MG63 (cell line): ENCODE data around the gene PRUNE2. TPM values are rescaled to one million over a fixed set of nuclear protein-coding genes. Genes with fewer than 3 reads are reported as not detected.
"Not testable (repeated sequence)": the region's sequence is repeated elsewhere in the genome, so short reads cannot be mapped to it uniquely, and the experiment has no call there.

Experiments
- DNase-seq: peaks from one replicate; pipeline ENCODE4 v3.0.0-alpha.2; 2020
- H3K27me3 ChIP-seq: fragments of 250-450 bp; sonication (Bioruptor Pico); 2 replicates; pipeline ENCODE4 v1.5.1; 2020; ENCODE audit warnings: mild to moderate bottlenecking, moderate library complexity
- H3K36me3 ChIP-seq: fragments of 250-450 bp; sonication (Bioruptor Pico); 2 replicates; pipeline ENCODE4 v1.5.1; 2020; ENCODE audit warnings: mild to moderate bottlenecking, moderate library complexity
- H3K4me3 ChIP-seq: fragments of 250-450 bp; sonication (Bioruptor Pico); 2 replicates; pipeline ENCODE4 v1.5.1; 2020; ENCODE audit warnings: mild to moderate bottlenecking, moderate library complexity
- H3K9me3 ChIP-seq: fragments of 250-450 bp; sonication (Bioruptor Pico); 2 replicates; pipeline ENCODE4 v1.5.1; 2020; ENCODE audit warnings: mild to moderate bottlenecking, moderate library complexity
- total RNA-seq: library from RNA; depleted of rRNA; stranded (reverse); fragments of >200 nt; shearing (Covaris generic); gene quantifications from 2 replicates; pipeline ENCODE4 v1.2.3, GENCODE V29; 2014; ENCODE audit warnings: low replicate concordance

The PRUNE2 gene
- total RNA-seq, 1 experiment from 2014 or later: 2.7 TPM

GRCh38 chr9:76793784-76794431 is 112.0 kb downstream of the PRUNE2 start:
- no peak overlapping the region for H3K4me3 ChIP-seq
- no peaks in the 10 kb centered on the region for H3K36me3 ChIP-seq
- H3K27me3 ChIP-seq: no peaks in the 10 kb centered on the region
- DNase-seq: no peak
- H3K9me3 ChIP-seq: no peaks in the 10 kb centered on the region

- no peak for DNase-seq
- Histone ChIP-seq H3K9me3 (no peaks in the 10 kb centered on the region), H3K27me3 (no peaks in the 10 kb centered on the region), H3K36me3 (no peaks in the 10 kb centered on the region), H3K4me3 (no peak overlapping the region)
Observed at GRCh38 chr9:76789840-76790239, 116.1 kb downstream of the PRUNE2 start.

DNA sequence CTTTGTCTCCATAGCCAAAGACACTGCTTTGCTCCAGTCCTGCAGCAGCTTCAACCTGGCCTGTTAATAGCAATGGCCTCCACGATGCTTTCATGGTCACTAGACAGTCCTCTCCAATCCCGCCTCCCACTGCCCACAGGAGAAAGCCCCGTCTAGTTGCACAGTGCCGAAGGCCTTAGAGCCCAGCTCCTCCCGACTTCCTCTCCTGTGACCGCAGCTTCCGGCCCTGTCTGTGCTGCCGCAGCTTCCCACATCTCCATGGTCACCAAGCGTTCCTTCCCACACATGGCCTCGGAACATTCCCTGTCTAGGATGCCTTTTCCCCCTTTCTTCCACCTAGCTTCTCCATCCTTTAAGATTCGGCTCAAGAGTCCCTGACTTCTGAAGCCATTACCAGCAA is 118.2 kb downstream of the PRUNE2 start:
- Histone ChIP-seq H3K27me3 (no peaks in the 10 kb centered on the region), H3K4me3 (no peak overlapping the region), H3K9me3 (no peaks in the 10 kb centered on the region), H3K36me3 (no peaks in the 10 kb centered on the region)
- no peak for DNase-seq

DNA sequence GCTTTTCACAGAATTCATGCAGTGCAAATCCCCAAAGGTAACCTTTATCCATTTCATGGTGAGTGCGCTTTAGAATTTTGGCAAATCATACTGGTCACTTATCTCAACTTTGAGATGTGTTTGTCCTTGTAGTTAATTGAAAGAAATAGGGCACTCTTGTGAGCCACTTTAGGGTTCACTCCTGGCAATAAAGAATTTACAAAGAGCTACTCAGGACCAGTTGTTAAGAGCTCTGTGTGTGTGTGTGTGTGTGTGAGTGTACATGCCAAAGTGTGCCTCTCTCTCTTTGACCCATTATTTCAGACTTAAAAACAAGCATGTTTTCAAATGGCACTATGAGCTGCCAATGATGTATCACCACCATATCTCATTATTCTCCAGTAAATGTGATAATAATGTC is 120.4 kb downstream of the PRUNE2 start:
- H3K27me3 ChIP-seq: no peaks in the 10 kb centered on the region
- H3K36me3 ChIP-seq: no peaks in the 10 kb centered on the region
- no peak for DNase-seq
- no peak overlapping the region for H3K4me3 ChIP-seq
- no peaks in the 10 kb centered on the region for H3K9me3 ChIP-seq

DNA sequence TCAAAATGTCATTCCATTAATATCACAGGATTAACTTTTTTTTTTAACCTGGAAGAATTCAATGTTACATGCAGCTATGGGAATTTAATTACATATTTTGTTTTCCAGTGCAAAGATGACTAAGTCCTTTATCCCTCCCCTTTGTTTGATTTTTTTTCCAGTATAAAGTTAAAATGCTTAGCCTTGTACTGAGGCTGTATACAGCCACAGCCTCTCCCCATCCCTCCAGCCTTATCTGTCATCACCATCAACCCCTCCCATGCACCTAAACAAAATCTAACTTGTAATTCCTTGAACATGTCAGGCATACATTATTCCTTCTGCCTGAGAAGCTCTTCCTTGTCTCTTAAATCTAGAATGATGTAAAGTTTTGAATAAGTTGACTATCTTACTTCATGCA is 121.0 kb downstream of the PRUNE2 start:
- Histone ChIP-seq H3K36me3 (no peaks in the 10 kb centered on the region), H3K27me3 (no peaks in the 10 kb centered on the region)
- DNase-seq: no peak

GRCh38 chr9:76772686-76773445 is 133.0 kb downstream of the PRUNE2 start:
- H3K27me3 ChIP-seq: no peaks in the 10 kb centered on the region
- no peak for DNase-seq
- H3K36me3 ChIP-seq: no peaks in the 10 kb centered on the region
- no peak overlapping the region for H3K4me3 ChIP-seq
- no peaks in the 10 kb centered on the region for H3K9me3 ChIP-seq

More for the DNA sequence above, 121.0 kb downstream of the PRUNE2 start:
- H3K4me3 ChIP-seq: no peak overlapping the region
- no peaks in the 10 kb centered on the region for H3K9me3 ChIP-seq

- no peaks in the 10 kb centered on the region for H3K9me3 ChIP-seq
- no peak overlapping the region for H3K4me3 ChIP-seq
- H3K36me3 ChIP-seq: no peaks in the 10 kb centered on the region
- no peaks in the 10 kb centered on the region for H3K27me3 ChIP-seq
- no peak for DNase-seq
Observed at GRCh38 chr9:76766126-76766525, 139.8 kb downstream of the PRUNE2 start.

DNA sequence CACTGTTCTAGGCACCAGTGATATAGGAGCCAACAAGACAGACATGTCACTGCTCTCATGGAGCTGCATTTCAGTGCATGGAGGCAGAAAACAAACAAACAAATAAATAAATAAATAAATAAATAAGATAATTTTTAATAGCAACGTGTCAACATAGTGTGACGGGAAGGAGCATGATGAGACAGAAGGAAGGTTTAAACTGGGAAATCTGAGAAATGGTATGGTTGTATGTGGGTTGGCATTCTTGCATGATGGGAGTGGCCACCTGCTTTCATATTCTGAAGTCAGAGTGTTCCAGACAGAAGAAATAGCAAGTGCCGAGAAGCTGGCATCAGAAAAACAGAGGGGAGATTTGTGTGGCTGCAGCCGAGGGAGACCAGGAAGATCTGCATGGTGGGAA is 141.8 kb downstream of the PRUNE2 start, which contains the start of gene PCA3:
Gene PCA3, plus strand, starts transcription at position 301 of the 400 bp plus-strand sequence.
- H3K36me3 ChIP-seq: no peaks in the 10 kb centered on the region
- H3K9me3 ChIP-seq: no peaks in the 10 kb centered on the region
- no peak within 1 kb of the TSS for H3K4me3 ChIP-seq
- DNase-seq: no peak
- no peaks in the 10 kb centered on the region for H3K27me3 ChIP-seq

DNA sequence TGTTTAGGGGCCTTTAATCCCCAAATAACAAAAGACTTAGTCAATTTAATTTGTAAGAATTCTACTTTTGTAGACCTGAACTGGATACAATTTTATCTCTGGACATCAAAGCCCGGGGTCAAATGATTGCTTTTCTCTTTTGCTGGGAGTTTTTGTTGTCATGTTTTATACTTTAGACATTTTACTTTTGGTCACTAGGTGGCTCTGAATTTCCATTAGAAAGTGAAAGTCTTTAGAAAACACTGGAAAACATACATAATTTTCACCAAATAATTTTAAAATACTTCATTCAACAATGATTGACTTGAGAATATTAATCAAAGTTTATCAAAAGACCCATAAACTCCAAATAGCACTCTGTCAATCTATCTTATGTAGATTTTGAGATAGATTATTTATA is 144.5 kb downstream of the PRUNE2 start:
- DNase-seq: no peak
- no peaks in the 10 kb centered on the region for H3K27me3 ChIP-seq
- H3K9me3 ChIP-seq: no peaks in the 10 kb centered on the region
- no peaks in the 10 kb centered on the region for H3K36me3 ChIP-seq
- H3K4me3 ChIP-seq: no peak overlapping the region

GRCh38 chr9:76759732-76760131 is 146.2 kb downstream of the PRUNE2 start:
- no peak overlapping the region for H3K4me3 ChIP-seq
- no peaks in the 10 kb centered on the region for H3K27me3 ChIP-seq
- no peak for DNase-seq
- H3K9me3 ChIP-seq: no peaks in the 10 kb centered on the region
- H3K36me3 ChIP-seq: no peaks in the 10 kb centered on the region

- Histone ChIP-seq H3K9me3 (no peaks in the 10 kb centered on the region), H3K4me3 (no peak overlapping the region), H3K27me3 (no peaks in the 10 kb centered on the region), H3K36me3 (no peaks in the 10 kb centered on the region)
- DNase-seq: no peak
Observed at GRCh38 chr9:76758476-76758875, 147.4 kb downstream of the PRUNE2 start.

DNA sequence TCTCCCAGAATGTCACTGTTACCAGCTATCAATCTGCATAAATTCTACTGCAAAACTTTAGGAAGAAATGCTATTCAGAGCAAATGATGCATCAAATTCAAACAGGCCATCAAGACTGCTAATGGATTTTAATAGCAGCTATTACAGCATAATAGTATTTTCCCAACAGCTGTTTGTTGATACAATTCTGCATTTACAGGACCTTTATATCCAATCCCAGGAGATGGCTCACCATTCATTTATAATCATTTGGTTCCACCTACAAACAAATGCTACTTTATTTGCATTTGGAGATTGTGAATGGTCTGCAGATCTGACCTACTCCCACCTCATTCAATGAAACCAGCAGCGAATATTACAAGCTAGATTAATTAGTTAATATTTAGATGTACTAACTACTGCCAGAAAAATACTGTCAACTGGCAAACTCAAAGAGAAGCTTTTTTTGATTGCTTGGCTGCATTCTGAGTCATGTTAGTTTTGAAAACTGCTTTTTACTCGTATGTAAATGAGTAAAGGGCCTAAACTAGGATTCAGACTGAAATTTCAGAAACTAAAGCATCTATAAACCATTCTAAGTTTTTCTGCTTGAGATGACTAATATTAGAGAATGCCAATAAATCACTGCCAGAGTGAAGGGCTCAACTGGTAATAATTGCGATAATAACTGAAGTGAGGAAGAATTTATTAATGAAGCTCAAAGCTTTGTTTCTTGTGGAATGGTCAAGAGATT is 148.8 kb downstream of the PRUNE2 start:
- H3K27me3 ChIP-seq: no peaks in the 10 kb centered on the region
- DNase-seq: no peak

DNA sequence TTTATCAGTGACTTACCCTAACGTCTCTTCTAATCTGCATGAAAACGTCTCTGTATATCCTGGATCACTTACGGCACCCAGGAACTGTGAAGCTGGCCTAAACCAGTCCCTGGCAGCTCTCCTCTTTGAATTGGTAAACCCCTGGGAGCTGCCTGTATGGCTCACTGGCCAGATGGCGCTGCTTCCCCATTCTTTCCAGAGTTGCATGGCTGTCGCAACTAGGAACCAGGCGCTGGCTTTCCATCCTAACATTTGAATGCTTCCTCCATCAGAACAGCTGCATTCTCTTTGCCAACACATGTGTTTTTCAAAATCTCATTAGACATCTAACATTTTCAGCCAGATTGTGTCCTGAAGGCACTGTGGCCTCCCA is 149.7 kb downstream of the PRUNE2 start:
- no peak for DNase-seq
- Histone ChIP-seq H3K9me3 (no peaks in the 10 kb centered on the region), H3K36me3 (no peaks in the 10 kb centered on the region), H3K27me3 (no peaks in the 10 kb centered on the region), H3K4me3 (no peak overlapping the region)

More for the DNA sequence above, 148.8 kb downstream of the PRUNE2 start:
- no peak overlapping the region for H3K4me3 ChIP-seq
- H3K9me3 ChIP-seq: no peaks in the 10 kb centered on the region
- H3K36me3 ChIP-seq: no peaks in the 10 kb centered on the region

GRCh38 chr9:76751001-76751400 is 154.9 kb downstream of the PRUNE2 start:
- no peak for DNase-seq
- H3K36me3 ChIP-seq: no peaks in the 10 kb centered on the region
- H3K9me3 ChIP-seq: no peaks in the 10 kb centered on the region
- no peak overlapping the region for H3K4me3 ChIP-seq
- no peaks in the 10 kb centered on the region for H3K27me3 ChIP-seq

- DNase-seq: no peak
- H3K4me3 ChIP-seq: no peak overlapping the region
- no peaks in the 10 kb centered on the region for H3K27me3 ChIP-seq
- no peaks in the 10 kb centered on the region; the same call in 1 of the 2 replicates for H3K9me3 ChIP-seq
- no peaks in the 10 kb centered on the region for H3K36me3 ChIP-seq
Observed at GRCh38 chr9:76744336-76744735, 161.6 kb downstream of the PRUNE2 start.

DNA sequence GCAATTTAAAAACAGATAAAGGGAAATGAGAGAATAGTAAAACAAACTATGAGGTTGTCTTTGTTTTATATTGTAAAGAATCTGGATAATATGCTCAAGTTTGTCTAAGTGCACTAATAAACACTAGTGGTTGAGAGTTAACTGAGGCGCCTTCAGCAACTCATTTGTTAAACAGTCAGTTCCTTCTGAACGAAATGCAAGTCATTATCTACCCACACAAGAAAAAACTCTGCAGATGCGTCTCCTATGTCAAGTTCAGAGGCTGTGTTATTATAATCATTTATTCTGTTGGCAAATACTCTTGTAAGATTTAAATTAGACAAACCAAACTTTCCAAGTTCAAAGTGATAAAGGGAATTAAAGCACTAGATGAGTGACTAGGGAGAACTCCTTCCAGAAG is 162.0 kb downstream of the PRUNE2 start:
- DNase-seq: no peak
- H3K27me3 ChIP-seq: no peaks in the 10 kb centered on the region
- H3K36me3 ChIP-seq: no peaks in the 10 kb centered on the region
- no peaks in the 10 kb centered on the region; the same call in 1 of the 2 replicates for H3K9me3 ChIP-seq
- H3K4me3 ChIP-seq: no peak overlapping the region

- H3K36me3 ChIP-seq, H3K4me3 ChIP-seq, H3K27me3 ChIP-seq, DNase-seq, H3K9me3 ChIP-seq: not testable (repeated sequence)
Observed at GRCh38 chr9:76742890-76743289, 163.0 kb downstream of the PRUNE2 start.
